Endometrium (tissue), 2 donors: ENCODE measurements around the gene DPP8.
"Not testable (repeated sequence)": the region's sequence is repeated elsewhere in the genome, so short reads cannot be mapped to it uniquely, and the experiment has no call there.

ENCODE experiments used
- FAIRE-seq: peaks from 2 replicates; lab custom pipeline; 2012; peaks lifted over from hg19 to GRCh38; lab: Jason Lieb, UNC
- donor health status: control.
- donor health status: control.

The DPP8 gene

DNA sequence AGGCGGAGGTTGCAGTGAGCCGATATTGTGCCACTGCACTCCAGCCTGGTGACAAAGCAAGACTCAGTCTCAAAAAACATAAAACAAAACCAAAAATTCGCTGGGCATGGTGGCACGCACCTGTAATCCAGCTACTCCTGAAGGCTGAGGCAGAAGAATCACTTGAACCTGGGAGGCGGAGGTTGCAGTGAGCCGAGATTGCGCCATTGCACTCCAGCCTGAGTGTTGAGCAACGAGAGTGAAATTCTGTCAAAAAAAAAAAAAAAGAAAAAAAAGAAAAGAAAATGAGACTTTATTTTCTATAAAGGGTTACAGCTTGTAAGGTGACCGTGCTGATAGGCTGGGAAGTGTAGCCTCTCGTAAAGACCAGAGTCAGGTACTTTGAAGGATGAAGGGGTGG lies 6.7 kb upstream of the DPP8 start:
- no peak for FAIRE-seq

DNA sequence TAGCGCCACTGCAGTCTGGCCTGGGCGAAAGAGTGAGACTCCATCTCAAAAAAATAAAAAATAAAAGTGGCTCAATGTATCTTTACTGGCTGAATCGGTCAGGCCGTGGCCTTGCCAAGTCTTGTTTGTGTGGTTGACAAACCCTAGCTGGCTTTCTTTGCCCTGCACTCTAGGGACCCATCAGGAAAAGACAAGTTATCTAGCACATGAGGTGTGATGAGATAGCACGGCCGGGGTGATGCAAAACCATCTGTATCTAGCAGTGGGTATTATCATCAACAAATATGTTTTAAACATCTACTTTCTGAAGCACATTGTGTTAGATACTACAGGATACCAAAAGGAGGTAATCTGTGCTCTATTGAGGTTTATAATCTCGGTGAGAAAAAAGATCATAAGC lies 3.9 kb upstream of the DPP8 start:
- no peak for FAIRE-seq

DNA sequence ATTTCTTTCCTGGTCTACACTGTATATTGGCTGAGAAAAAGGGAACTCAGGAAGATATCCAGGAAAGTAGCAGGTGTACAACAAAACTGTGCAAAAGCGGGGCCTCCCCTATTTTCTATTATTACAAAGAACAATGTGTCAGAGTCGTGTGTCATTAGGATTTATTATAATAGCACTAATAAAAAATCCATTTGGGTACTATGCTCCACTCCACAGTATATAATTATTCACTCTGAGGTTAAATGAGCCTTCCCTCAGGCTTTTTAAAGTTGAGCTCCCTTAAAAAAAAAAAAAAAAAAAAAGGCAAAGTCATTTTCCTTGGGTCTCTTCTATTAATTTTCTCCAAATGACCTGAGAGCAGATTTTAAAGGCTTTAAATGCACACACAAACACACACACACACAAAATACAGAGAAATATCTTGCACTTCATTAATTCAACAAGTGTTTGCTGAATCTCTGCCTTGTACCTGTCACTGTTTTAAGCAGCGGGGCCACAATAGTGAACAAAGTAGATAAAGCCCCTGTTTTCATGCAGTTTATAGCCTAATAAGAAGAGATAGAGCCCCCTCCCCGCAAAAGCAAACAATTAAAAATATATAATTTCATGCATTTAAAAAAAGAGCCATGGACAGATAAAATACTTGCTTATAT lies 1.3 kb upstream of the DPP8 start:
- FAIRE-seq = no peak

DNA sequence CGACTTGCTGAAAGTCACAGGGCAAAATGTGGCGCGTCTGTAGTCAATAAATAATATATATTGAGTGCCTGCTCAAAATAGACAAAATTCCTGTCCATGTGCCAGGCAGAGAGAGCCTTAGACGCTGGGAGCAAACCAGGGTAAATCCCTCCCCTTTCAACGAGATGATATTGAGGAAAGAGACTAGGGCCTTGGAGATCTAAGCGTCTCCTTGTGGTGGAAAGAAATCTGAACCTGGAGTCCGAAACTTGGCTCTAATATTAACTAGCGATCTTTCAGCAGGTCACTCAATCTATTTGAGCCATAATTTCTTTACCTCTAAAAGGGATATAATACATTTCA lies 348 bp upstream of the DPP8 start:
- no peak for FAIRE-seq

DNA sequence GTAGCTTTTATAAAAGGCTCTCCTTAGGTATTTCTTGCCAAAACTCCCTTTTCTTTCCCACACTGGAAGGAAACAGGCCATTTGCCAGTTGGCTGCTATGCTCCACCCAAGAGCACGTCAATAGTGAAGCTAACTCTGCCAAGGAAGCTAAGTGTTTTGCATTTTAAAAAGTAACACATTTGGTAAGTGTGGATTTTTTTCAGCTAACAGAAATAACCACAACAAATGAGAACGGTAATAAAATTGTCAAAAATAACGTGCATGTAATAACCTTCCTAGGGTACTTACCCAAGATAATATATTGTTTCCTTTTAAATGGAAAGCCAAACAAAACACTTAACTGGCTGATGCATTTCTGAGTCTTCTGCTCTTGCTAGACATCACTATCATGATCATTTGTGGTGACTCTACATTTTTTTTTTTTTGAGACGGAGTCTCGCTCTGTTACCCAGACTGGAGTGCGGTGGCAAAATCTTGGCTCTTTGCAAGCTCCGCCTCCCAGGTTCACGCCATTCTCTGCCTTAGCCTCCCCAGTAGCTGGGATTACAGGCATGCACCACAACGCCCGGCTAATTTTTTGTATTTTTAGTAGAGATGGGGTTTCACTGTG lies 4.6 kb downstream of the DPP8 start:
- peak; percentile 98 for FAIRE-seq

DNA sequence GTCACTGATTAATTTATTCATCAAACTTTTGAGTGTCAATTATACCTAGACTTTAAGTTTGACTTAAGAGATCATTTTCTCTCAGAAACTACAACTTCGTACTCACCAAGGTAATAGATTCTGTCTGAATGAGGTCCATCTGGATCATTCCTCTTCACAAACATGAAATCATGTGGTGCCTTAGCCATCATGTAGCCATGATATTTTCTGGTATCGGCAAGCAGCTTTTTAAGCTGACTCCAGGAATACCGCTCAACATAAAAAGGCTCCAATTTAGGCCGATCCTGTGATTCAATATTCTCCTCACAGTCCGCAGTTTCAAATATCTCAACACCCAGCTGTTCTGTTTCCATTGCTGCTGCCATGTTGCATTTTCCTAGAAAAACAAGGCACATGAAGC lies 5.3 kb downstream of the DPP8 start:
- no peak for FAIRE-seq

DNA sequence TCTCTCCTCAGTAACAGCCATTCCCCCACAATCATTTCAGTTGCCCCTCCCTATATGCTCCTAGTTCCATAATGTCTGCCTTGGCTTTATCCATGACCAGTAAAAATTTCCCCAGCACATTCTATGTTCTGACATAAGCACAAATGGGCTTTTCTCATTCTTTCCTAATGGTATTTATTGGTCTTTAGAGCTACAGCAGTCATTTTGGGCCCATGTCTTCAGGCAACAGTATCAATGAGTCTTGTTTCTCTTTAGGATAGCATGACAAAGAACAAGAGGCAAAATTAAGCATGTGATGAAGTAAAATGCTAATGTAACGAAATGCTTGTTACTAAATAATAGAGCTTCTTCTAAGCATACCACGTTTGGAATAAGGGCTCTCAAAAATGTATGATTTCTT lies 8.2 kb downstream of the DPP8 start:
- FAIRE-seq = no peak

DNA sequence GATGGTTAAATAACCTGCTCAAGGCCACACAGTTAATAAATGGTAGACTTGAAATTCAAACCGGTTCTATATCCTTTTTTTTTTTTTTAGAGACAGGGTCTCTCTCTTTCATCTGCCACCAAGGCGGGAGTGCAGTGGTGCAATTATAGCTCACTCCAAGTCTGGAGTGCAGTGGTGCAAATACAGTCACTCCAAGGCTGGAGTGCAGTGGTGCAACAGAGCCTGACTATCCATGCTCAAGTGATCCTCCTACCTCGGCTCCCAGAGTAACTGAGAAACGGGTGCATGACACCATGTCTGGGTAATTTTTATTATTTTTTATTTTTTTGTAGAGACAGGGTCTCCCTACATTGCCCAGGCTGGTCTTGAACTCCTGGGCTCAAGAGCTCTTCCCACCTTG lies 23.4 kb downstream of the DPP8 start:
- no peak for FAIRE-seq

DNA sequence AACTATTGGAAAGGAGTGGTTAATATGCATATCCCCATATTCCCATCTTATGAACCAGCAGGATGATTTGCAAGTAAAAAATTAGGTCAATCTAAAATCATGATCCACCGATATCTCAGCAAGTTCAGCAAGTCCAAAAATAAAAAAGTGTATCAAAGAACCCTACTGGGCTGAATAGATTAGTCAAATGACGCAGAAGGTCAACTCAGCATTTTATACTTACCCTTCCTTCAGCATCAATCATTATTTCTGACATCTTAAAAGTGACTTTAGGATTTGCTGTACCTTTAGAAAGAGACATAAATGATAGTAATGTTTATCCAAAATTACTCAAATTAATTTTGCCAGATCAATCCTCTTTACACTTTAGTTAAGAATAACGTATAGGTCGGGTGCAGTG lies 32.6 kb downstream of the DPP8 start:
- no peak for FAIRE-seq

DNA sequence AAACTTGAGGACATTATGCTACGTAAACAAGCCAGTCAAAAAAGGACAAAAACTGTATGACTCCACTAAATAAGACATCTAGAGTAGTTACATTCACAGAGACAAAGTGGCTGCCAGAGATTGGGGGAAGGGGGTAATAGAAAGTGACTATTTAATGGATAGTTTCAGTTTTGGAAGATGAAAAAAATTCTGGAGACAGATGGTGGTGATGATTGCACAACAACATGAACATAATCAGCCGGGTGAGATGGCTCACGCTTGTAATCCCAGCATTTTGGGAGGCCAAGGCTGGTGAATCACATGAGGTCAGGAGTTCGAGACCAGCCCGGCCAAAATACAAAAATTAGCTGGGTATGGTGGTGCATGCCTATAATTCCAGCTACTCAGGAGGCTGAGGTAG lies 40.6 kb downstream of the DPP8 start:
- no peak for FAIRE-seq

DNA sequence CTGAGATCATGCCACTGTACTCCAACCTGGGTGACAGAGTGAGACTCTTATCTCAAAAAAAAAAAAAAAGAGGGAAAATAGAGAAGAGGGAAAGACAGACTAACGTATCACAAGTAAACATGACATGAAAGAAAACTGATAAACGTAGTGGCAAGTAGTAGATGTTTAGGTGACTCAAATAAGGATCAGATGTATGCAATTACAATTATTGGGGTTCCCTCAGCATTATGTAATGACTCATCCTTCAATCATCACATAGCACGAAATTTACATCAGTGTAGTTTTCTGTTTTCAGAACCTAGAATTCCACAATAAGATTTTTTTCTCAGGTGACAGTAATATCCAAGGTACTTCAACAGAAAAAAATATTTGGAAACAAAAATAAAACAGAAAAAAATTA lies 46.6 kb downstream of the DPP8 start:
- no peak for FAIRE-seq

DNA sequence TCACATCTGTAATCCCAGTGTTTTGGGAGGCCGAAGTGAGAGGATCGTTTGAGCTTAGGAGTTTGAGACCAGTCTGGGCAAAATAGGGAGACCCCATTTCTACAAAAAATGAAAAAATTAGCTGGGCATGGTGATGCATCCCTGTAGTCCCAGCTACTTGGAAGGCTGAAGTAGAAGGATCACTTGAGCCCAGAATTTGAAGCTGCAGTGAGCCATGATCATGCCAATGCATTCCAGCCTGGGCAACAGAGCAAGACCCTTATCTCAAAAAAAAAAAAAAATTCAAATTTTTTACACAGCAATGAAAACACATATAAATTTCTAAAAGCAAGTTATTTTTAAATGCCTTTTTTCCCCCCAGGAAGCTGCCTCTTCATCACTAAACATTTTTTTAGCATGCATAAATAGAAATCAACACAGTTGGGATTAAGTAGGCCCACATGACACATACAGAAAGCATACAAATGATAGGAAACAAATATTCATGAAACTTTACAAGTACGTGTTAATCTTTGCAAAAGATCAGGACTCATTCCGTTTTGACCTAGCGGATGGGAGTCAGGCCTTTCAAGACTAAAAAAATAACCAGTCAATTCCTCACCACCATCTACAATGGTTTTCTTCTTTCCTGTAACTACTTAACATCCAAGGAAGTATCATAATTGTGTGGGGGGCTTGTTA lies 49.1 kb downstream of the DPP8 start:
- FAIRE-seq = no peak

DNA sequence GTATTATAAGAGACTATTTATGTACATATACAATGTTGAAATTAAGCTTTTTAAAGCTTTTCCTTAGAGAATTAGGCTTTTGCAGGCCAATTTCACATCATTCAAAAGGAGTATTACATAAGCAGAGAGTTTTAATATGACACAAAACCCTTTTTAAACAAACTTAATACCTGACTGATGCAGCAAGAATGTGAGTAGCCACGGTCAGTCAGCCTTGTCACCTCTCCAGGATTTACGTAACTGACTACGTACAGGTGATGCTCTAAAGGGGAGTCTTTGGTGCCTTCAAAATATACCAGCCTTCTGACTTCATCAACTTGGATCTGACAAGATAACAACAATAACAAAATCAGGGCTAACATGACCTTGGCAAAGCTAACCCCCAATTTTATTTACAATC lies 50.6 kb downstream of the DPP8 start:
- no peak for FAIRE-seq

DNA sequence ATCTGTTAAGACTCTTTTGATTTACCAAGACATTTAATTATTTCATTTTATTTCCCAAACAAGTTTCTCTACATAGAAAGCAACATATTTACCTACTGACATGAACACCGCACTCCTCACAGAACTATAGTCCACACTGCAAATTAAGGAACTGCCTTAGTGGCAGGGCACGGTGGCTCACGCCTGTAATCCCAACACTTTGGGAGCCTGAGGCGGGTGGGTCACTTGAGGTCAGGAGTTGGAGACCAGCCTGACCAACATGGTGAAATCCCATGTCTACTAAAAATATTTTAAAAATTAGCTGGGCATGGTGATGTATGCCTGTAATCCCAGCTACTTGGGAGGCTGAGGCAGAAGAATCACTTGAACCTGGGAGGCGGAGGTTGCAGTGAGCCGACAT lies 54.4 kb downstream of the DPP8 start:
- not testable (repeated sequence) for FAIRE-seq

DNA sequence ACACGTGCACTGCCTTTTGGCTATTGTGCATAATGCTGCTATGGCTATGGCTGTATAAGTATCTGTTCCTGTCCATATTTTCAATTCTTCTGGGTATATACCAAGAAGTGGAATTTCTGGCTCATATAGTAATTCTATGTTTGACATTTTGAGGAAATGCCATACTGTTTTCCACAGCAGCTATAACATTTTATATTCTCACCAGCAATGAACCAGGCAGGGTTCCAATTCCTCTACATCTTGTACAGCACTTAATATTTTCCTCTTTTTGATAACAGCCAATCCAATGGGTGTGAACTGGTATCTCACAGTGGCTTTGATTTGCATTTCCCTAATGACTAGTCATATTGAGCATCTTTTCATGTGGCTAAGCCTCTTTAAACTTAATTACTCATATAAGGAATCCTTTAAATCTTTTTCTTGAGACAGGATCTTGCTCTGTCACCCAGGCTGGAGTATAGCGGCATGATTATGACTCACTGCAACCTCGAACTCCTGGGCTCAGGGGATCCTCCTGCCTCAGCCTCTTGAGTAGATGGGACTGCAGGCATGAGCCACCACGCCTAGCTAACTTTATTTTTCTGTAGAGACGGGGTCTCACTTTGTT lies 56.6 kb downstream of the DPP8 start:
- FAIRE-seq = no peak

DNA sequence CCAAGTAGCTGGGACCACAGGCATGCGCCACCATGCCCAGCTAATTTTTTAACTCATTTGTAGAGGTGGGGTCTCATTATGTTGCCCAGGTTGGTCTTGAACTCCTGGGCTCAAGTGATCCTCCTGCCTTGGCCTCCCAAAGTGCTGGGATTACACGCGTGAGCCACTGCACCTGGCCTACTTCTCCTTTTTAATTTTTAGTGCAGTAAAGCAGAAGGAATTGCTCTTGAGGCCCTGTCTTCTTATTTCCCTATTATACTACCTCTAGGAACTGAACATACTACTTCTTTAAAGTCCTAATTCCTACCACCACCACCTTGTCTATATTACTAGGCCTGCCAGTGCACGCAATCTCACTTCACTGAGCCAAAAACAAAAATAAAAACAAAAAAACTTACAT lies 62.2 kb downstream of the DPP8 start:
- not testable (repeated sequence) for FAIRE-seq

DNA sequence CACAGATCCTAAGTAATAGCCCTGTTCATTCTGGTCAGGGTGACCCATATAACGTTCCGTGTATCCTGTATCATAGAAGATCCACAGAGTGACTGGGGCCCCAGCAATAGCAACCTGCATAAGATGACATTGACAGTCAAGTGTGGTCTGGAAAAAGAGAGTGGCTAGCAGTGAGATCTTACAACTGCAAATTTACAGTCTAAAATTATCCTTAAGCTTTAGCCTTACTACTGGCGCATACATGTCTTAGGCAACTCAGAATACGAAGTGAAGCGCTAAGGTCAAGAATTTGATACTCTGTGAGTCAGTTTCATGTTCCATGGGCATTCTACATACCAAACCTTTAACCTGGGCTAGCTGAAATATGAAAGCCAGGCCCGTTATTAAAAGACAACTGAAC lies 65.5 kb downstream of the DPP8 start:
- no peak for FAIRE-seq

DNA sequence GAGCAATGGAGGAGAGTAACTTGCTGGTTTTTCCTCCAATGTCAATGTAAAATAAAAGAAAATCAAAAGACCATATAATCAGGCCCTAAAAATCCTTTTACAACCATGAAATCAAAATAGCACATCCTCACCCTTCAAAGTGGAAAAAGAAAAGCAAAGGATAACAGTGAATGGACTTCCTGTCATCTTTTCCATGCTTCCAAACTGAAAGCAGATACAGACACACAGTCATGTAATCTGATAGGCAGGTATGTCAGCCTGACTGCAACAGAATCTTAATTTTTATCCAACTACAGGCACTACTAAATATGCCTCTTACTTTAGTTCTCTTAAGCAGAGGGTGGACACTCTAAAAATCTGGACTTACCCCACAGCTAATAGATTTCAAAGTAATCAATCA lies 66.9 kb downstream of the DPP8 start:
- no peak for FAIRE-seq

DNA sequence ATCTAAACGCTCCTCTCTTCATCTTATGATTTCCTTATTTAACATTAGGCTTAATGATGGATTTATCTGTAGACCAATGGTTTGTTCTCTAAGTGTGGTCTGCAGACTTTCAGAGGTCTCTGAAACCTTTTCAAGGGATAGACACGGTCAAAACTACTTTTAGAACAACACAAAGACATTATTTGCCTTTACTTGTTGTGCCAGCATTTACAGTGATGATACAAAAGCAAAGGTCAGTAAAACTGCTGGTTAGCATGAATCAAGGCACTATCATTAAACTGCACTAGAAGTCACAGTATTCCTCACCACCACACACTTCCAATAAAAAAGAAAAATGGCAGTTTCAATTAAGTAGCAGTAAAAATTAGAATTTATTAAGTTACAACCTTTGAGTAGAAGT lies 70.3 kb downstream of the DPP8 start:
- no peak for FAIRE-seq

DNA sequence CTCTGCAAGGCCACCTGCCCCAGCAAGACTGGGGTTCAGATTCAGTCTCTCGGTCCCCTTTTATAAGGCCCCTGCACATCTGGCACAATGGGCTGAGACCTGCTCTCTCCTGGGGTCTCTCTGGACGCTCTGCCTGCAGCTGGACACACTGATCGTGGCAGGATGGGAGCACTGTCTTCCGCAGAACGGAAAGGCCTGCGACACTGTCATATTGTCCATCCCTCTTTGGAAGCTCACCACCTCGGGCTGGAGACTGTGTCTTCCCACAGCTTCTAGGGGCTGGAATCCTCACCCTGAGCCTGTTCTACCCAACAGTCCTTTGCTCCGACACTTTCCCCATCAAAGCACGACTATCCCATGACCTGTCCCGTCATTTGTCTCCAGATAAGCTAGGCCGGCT lies 83.3 kb downstream of the DPP8 start:
- no peak for FAIRE-seq

DNA sequence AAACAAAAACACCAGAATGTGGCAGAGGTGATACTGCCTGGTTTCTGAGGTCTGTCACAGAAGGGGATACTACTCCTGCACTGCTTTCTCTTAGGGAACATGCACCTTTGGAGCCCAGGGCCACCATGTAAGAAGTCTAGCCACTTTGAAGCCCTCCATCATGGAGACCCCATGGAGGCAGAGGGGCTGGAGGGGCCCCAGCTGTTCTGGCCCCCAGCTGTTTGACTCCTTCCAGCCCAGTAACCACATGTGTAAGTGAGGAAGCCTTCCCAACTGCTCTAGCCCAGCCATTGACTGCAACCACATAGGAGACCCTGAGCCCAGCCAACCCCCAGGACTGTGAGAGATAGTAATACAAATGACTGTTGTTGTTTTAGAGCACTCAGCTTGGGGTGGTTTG lies 85.8 kb downstream of the DPP8 start:
- no peak for FAIRE-seq

DNA sequence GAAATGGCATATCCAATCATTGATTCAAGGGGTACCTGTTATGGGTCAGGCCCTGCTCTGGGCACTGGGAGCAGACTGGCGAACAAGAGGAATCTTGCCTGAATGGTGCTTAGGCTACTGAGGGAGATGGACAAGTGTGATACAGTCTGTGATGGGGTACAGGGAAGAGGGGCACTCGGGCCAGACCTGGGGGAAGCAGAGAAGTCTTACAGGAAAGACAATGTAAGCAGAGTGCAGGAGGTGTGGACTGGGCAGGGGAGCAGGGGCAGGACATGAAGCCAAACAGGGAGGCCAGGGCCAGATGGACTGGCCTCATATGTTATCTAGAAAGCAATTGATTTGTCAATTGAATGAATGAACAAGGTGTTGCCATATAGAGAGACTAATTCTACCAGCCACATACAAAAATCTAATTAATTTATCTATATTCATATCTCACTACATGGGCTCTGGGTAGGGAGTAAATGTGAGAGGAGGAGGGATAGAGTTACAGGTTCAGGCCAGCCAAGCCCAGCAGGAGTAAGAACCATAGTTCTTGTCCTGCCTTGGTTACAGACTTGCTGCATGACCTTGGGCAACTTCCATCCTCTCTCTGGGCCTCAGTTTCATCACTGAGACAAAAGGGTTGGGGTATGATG lies 91.2 kb downstream of the DPP8 start:
- no peak for FAIRE-seq

DNA sequence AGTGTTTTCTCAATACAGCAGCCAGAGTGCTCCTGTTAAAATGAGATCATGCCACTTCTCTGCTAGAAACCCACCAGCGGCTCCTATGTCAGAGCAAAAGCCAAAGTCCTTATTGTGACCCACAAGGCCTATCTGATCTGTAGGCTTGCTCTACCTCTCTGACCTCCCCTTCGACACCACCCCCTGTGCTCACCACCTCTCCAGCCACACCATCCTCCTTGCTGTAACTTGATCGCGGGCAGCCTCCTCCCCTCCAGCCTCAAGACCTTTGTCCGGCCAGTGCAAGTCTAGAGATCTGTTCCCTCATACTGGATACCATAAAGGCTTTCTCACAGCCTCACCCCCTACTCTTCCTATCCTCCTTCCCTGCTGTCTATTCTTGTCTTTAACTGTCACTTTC lies 92.8 kb downstream of the DPP8 start:
- FAIRE-seq = no peak
